NCI-H524 treated with DMSO at 0.1 percent for 48 hours (cell line): ENCODE measurements around the gene RBM17.
"Not testable (repeated sequence)": the region's sequence is repeated elsewhere in the genome, so short reads cannot be mapped to it uniquely, and the experiment has no call there.

Experiments used
- DNase-seq: peaks from one replicate; lab custom pipeline; 2025; lab: John Stamatoyannopoulos, UW

Gene RBM17

GRCh38 chr10:6088721-6089333 is at the start of gene RBM17:
RBM17 (plus strand) TSS chr10:6089034; CDS start chr10:6097066, 8,032 bp downstream.
- peak; percentile 25 for DNase-seq

- DNase-seq: no peak
These were observed 49.1 kb upstream of the RBM17 start for GRCh38 chr10:6039711-6040110.

GRCh38 chr10:6040205-6040604 is 48.6 kb upstream of the RBM17 start:
- no peak for DNase-seq

- DNase-seq: not testable (repeated sequence)
These were observed 45.5 kb upstream of the RBM17 start for GRCh38 chr10:6043377-6043776.

GRCh38 chr10:6044060-6044459 is 44.8 kb upstream of the RBM17 start:
- no peak for DNase-seq

- DNase-seq: no peak
These were observed 44.0 kb upstream of the RBM17 start for GRCh38 chr10:6044751-6045313.

GRCh38 chr10:6045314-6045848 is 43.5 kb upstream of the RBM17 start:
- DNase-seq: no peak

GRCh38 chr10:6045878-6046772 is 42.7 kb upstream of the RBM17 start:
- no peak for DNase-seq

- no peak for DNase-seq
These were observed 41.8 kb upstream of the RBM17 start for GRCh38 chr10:6046773-6047611.

GRCh38 chr10:6047847-6048246 is 41.0 kb upstream of the RBM17 start:
- DNase-seq: no peak

- DNase-seq: no peak
These were observed 40.4 kb upstream of the RBM17 start for GRCh38 chr10:6048281-6049030.

GRCh38 chr10:6049031-6049400 is 39.8 kb upstream of the RBM17 start:
- no peak for DNase-seq

GRCh38 chr10:6050801-6051445 is 37.9 kb upstream of the RBM17 start:
- DNase-seq: no peak

GRCh38 chr10:6052247-6053221 is 36.3 kb upstream of the RBM17 start:
- DNase-seq: no peak

- DNase-seq: no peak
These were observed 35.5 kb upstream of the RBM17 start for GRCh38 chr10:6053303-6053702.

- no peak for DNase-seq
These were observed 34.8 kb upstream of the RBM17 start for GRCh38 chr10:6053816-6054631.

- DNase-seq: no peak
These were observed 34.0 kb upstream of the RBM17 start for GRCh38 chr10:6054884-6055283.

GRCh38 chr10:6055929-6056328 is 32.9 kb upstream of the RBM17 start:
- DNase-seq: no peak
